ENCODE measurements around the gene BUB1B.

Gene BUB1B

GRCh38 chr15:40243126-40243810 lies 82.4 kb downstream of the BUB1B start:
- Histone ChIP-seq H3K36me3 (replicated peaks) (no peaks in the 10 kb centered on the region), H3K4me3 (no peak overlapping the region), H3K9me3 (no peaks in the 10 kb centered on the region), H3K4me1 (peaks cover 7% of the 10 kb centered on the region), H3K27me3 (ENCODE audit: low read depth) (no peaks in the 10 kb centered on the region)
- DNase-seq (ENCODE audit: low spot score in 2 of 2) = peak in 1 of 2 experiments; percentile 5
- in situ Hi-C loops (cut with MboI; ENCODE audit: low sequenced_read_pairs) = no loop called here

GRCh38 chr15:40244961-40245523 lies 84.2 kb downstream of the BUB1B start:
- no peak overlapping the region for H3K4me3 ChIP-seq
- H3K9me3 ChIP-seq = no peaks in the 10 kb centered on the region
- in situ Hi-C loops (cut with MboI; ENCODE audit: low sequenced_read_pairs) = no loop called here
- DNase-seq (ENCODE audit: low spot score in 2 of 2) = no peak
- H3K4me1 ChIP-seq = no peaks in the 10 kb centered on the region
- no peaks in the 10 kb centered on the region for H3K36me3 ChIP-seq (replicated peaks)
- no peaks in the 10 kb centered on the region for H3K27me3 ChIP-seq (ENCODE audit: low read depth)

GRCh38 chr15:40245666-40246450 lies 85.0 kb downstream of the BUB1B start:
- Histone ChIP-seq H3K27me3 (ENCODE audit: low read depth) (no peaks in the 10 kb centered on the region), H3K4me1 (no peaks in the 10 kb centered on the region), H3K9me3 (no peaks in the 10 kb centered on the region), H3K36me3 (replicated peaks) (no peaks in the 10 kb centered on the region), H3K4me3 (no peak overlapping the region)
- in situ Hi-C loops (cut with MboI; ENCODE audit: low sequenced_read_pairs) = no loop called here
- DNase-seq (ENCODE audit: low spot score in 2 of 2) = no peak

- Histone ChIP-seq H3K4me3 (no peak overlapping the region), H3K27me3 (ENCODE audit: low read depth) (no peaks in the 10 kb centered on the region), H3K36me3 (replicated peaks) (no peaks in the 10 kb centered on the region), H3K4me1 (no peaks in the 10 kb centered on the region), H3K9me3 (no peaks in the 10 kb centered on the region)
- in situ Hi-C loops (cut with MboI; ENCODE audit: low sequenced_read_pairs) = no loop called here
- DNase-seq (ENCODE audit: low spot score in 2 of 2) = no peak
Measured at GRCh38 chr15:40246496-40247280, 85.8 kb downstream of the BUB1B start.

GRCh38 chr15:40247406-40247971 lies 86.6 kb downstream of the BUB1B start:
- Histone ChIP-seq H3K4me1 (no peaks in the 10 kb centered on the region), H3K27me3 (ENCODE audit: low read depth) (no peaks in the 10 kb centered on the region), H3K36me3 (replicated peaks) (no peaks in the 10 kb centered on the region), H3K4me3 (no peak overlapping the region), H3K9me3 (no peaks in the 10 kb centered on the region)
- in situ Hi-C loops (cut with MboI; ENCODE audit: low sequenced_read_pairs) = no loop called here
- no peak for DNase-seq (ENCODE audit: low spot score in 2 of 2)

- in situ Hi-C loops (cut with MboI; ENCODE audit: low sequenced_read_pairs) = no loop called here
- no peaks in the 10 kb centered on the region for H3K9me3 ChIP-seq
- H3K4me3 ChIP-seq = no peak overlapping the region
- no peak for DNase-seq (ENCODE audit: low spot score in 2 of 2)
- peaks cover 6% of the 10 kb centered on the region for H3K4me1 ChIP-seq
- no peaks in the 10 kb centered on the region for H3K36me3 ChIP-seq (replicated peaks)
- no peaks in the 10 kb centered on the region for H3K27me3 ChIP-seq (ENCODE audit: low read depth)
Measured at GRCh38 chr15:40248006-40248783, 87.3 kb downstream of the BUB1B start.

GRCh38 chr15:40249477-40250303 lies 88.8 kb downstream of the BUB1B start:
- H3K27me3 ChIP-seq (ENCODE audit: low read depth) = no peaks in the 10 kb centered on the region
- peaks cover 8% of the 10 kb centered on the region for H3K4me1 ChIP-seq
- H3K9me3 ChIP-seq = no peaks in the 10 kb centered on the region
- in situ Hi-C loops (cut with MboI; ENCODE audit: low sequenced_read_pairs) = loop anchor here (25.0 kb wide), 1 partner anchor 462 kb away; the partner anchor contains the start of gene FSIP1
- H3K4me3 ChIP-seq = no peak overlapping the region
- no peak for DNase-seq (ENCODE audit: low spot score in 2 of 2)
- H3K36me3 ChIP-seq (replicated peaks) = no peaks in the 10 kb centered on the region

- H3K36me3 ChIP-seq (replicated peaks) = no peaks in the 10 kb centered on the region
- in situ Hi-C loops (cut with MboI; ENCODE audit: low sequenced_read_pairs) = loop anchor here (25.0 kb wide), 1 partner anchor 463 kb away; the partner anchor contains the start of gene FSIP1
- no peak overlapping the region for H3K4me3 ChIP-seq
- no peaks in the 10 kb centered on the region for H3K27me3 ChIP-seq (ENCODE audit: low read depth)
- H3K9me3 ChIP-seq = no peaks in the 10 kb centered on the region
- H3K4me1 ChIP-seq = peaks cover 8% of the 10 kb centered on the region
- no peak for DNase-seq (ENCODE audit: low spot score in 2 of 2)
Measured at GRCh38 chr15:40250304-40250656, 89.4 kb downstream of the BUB1B start.

GRCh38 chr15:40250771-40251483 lies 90.1 kb downstream of the BUB1B start:
- Histone ChIP-seq H3K4me3 (no peak overlapping the region), H3K36me3 (replicated peaks) (no peaks in the 10 kb centered on the region), H3K4me1 (peaks cover 8% of the 10 kb centered on the region), H3K27me3 (ENCODE audit: low read depth) (no peaks in the 10 kb centered on the region), H3K9me3 (no peaks in the 10 kb centered on the region)
- no peak for DNase-seq (ENCODE audit: low spot score in 2 of 2)
- in situ Hi-C loops (cut with MboI; ENCODE audit: low sequenced_read_pairs) = loop anchor here (25.0 kb wide), 1 partner anchor 464 kb away; the partner anchor contains the start of gene FSIP1

- Histone ChIP-seq H3K4me1 (peaks cover 8% of the 10 kb centered on the region), H3K4me3 (no peak overlapping the region), H3K36me3 (replicated peaks) (no peaks in the 10 kb centered on the region), H3K9me3 (no peaks in the 10 kb centered on the region), H3K27me3 (ENCODE audit: low read depth) (no peaks in the 10 kb centered on the region)
- DNase-seq (ENCODE audit: low spot score in 2 of 2) = no peak
- in situ Hi-C loops (cut with MboI; ENCODE audit: low sequenced_read_pairs) = loop anchor here (25.0 kb wide), 1 partner anchor 464 kb away; the partner anchor contains the start of gene FSIP1
Measured at GRCh38 chr15:40251486-40252140, 90.7 kb downstream of the BUB1B start.

GRCh38 chr15:40252141-40252437 lies 91.2 kb downstream of the BUB1B start:
- Histone ChIP-seq H3K4me1 (peaks cover 8% of the 10 kb centered on the region), H3K9me3 (no peaks in the 10 kb centered on the region), H3K27me3 (ENCODE audit: low read depth) (no peaks in the 10 kb centered on the region), H3K36me3 (replicated peaks) (no peaks in the 10 kb centered on the region), H3K4me3 (no peak overlapping the region)
- no peak for DNase-seq (ENCODE audit: low spot score in 2 of 2)
- in situ Hi-C loops (cut with MboI; ENCODE audit: low sequenced_read_pairs) = loop anchor here (25.0 kb wide), 1 partner anchor 465 kb away; the partner anchor contains the start of gene FSIP1
